Ramos (cell line): ENCODE measurements around the gene MRNIP.

Experiments
- in situ Hi-C: fragments of 300-500 bp; cut with MboI; formaldehyde crosslinking; loops from one replicate; pipeline ENCODE4 v1.14.3; 2022; ENCODE audit warnings: low sequenced_read_pairs; ENCODE audit not compliant: unreplicated experiment

MRNIP gene

GRCh38 chr5:179823937-179824744 is 34.5 kb downstream of the MRNIP start:
- in situ Hi-C loops = no loop called here

DNA sequence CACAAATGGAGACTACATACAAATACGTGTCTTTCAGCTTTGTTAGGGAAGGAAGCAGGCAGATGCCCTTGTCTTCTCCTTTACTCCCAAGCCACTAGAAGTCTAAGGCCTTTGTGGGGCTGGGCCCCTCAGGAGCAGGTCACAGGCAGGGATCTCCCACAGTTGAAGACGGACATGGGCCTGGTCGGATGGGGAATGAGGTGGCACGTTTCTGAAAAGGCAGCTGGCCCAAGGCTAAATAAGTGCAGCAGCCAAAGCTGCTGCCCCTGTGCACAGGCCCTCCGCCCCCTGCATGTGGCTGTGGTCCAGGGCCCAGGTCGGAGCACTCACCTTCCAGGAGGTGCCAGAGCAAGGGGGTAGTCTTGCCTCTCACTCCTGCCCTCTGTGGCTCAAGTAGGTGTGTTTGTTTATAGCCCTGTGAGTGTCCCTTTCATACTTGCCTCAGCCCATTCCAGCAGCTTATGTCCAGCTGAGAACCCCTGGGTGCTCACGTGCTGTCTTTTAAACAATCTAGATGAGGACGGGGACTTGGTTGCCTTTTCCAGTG is 36.1 kb downstream of the MRNIP start:
- in situ Hi-C loops = no loop called here

DNA sequence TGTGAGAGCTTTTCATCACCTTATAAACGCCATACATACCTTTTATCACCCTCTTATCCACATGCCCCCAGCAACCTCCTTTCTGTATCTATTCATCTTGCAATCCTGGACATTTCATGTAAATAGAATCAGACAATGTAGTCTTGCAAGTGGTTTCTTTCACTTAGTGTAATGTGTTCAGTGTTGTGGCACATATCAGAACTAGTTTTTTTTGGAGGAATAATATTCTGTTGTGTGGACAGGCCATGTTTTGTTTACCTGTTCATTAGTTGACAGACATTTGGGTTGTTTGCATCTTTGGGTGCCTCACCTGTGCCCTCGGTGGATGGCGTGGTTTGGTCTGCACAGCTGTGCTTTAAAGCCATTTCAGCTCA is 36.6 kb downstream of the MRNIP start:
- in situ Hi-C loops = no loop called here

DNA sequence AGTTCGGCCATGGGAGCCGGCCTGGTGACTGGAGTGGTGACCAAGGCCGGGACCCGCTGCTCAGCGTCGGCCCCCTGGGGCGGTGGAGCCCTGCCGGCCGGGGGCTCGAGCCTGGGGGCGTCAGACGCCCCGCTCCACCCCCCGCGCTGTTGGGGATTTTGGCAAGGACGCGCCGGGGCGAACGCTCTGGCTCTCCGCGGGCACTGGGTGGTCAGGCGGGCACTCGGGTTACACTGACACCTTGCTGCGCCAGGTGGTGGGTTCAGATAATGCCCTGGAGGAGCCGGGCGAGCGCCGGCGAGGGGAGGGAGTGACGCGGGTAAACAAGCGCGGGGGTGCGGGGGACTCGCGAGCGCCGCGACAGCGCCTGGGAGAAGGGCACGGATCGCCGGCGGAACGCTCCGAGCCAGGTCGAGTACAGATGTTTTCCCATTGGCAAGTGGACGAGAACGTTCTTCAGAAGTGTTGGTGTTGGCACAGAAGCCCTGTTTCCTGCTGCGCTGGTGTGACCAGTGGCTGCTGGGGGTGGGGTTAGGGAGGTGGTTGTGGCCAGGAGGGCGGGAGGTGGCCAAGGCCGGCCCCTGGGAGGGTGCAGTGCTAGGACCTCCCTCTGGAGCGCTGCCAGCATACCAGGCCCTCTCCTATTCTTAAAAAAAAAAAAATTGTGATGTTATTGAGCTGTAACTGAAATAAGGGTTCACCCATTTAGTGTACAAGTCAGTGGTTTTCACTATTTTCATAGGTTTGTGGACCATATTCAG is 37.1 kb downstream of the MRNIP start:
- in situ Hi-C loops = no loop called here

DNA sequence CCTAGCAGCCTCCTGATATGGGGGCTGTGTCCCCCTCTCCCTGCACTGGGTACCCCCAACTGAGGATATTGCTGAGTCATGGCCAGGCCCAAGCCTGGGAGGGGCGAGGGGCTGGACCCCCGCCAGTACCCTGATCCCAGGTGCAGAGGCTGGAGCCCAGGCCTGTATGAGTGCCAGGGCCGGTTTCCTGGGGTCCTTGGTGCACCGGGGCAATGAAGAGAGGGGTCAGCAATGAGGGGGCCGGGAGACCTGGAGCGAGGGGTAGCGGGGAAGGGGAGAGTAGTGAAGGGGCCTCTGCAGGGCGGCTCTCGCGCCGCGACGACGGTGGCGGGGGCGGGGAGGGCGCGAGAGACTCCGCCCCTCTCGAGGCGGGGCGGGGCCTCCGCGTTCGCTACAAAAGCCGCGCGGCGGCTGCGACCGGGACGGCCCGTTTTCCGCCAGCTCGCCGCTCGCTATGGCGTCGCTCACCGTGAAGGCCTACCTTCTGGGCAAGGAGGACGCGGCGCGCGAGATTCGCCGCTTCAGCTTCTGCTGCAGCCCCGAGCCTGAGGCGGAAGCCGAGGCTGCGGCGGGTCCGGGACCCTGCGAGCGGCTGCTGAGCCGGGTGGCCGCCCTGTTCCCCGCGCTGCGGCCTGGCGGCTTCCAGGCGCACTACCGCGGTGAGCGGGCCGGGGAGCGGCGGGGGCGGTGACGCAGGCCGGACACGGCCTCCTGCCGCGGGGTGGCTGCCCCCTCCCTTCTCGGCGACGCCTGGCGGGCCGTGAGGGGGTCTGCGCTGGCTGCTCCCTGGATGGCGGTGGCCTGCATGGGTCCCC is 37.9 kb downstream of the MRNIP start, which contains the start of gene SQSTM1:
Gene SQSTM1 (plus strand): TSS at position 423 of the 815 bp plus-strand sequence. CDS start 32 bp downstream, at position 455.
- in situ Hi-C loops = no loop called here

GRCh38 chr5:179820127-179820482 is 38.5 kb downstream of the MRNIP start:
- in situ Hi-C loops = no loop called here

- in situ Hi-C loops = no loop called here
Measured at GRCh38 chr5:179819296-179820126, 39.1 kb downstream of the MRNIP start.

DNA sequence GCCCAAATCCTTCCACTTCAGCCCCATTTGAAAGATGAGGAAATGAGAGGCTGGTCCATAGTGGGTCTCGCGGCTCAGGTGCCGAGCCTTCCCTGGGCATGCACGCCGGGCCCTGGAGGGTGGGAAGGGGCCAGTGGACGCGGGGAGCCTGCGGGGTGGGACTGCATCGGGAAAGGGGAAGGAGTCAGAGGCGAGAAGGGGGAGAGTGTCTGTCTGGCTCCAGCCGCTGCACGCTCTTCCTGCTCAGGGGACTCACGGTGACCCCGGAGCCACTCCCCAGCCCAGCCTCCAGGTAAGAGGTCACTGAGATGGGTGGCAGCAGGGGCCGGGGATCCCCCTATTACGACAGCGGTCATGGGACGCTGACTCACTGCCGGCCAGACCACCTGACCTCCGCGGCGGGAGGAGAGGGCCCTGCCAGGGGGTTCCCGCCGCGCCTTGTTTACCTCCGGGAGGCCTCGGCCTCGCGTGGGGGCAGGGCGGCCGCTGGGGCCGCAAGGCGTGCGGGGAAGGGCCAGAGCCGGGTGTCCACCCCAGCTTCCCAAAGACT is 39.8 kb downstream of the MRNIP start:
- in situ Hi-C loops = no loop called here

DNA sequence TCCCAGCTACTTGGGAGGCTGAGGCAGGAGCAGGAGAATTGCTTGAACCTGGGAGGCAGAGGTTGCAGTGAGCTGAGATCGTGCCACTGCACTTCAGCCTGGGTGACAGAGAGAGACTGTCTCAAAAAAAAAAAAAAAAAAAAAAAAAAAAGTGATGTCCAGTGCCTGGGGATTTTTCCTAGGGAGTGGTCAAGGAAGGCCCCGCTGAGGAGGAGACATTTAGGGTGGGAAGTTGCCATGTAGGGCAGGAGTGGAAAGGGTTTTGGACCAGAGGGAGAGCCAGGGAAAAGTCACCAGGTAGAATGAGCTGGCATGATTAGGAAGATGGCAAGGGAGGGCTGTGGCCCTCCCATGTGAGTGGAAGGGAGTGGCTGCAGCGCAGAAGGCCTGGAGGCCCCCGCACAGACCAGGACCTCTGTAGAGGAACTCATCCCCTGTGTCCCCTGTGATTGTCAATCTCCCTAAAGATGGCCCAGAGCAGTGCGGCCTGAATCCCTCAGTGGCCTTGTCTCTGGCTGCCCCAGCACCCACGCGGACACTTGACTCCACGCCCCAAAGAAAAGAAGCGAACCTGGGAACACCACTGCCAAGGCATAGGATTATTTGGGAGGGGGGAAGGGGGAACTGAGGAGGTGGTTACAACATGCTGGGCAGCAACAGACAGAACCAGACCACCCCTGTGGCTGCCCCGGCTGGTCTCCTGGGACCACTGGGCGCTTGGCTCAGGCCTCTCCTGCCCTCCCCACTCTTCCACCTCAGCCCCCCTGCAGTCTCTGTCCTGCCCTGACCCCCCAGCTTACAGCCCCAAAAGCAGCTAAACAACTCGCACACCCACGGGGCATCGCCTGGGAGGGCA is 40.5 kb downstream of the MRNIP start:
- in situ Hi-C loops = no loop called here

- in situ Hi-C loops = no loop called here
Measured at GRCh38 chr5:179817470-179817840, 41.2 kb downstream of the MRNIP start.

- in situ Hi-C loops = no loop called here
Measured at GRCh38 chr5:179816796-179817469, 41.7 kb downstream of the MRNIP start.

DNA sequence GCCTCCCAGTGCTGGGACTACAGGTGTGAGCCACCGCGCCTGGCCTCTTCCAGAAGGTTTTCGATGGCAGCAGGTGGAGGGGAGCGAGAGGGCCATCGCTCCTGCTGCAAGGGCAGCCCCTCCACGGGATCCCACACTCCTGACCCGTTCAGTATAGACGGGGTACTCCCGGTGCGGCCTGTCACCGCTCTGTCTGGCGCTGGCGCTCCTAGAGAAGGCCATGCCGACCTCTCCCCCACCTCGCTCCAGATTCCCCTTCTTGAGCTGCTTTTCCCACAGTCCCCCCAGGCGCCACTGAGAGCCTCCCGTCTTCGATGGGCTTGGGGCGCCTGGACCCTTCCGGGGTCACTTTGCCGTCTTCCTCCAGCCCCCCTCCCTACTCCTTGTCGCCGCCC is 42.2 kb downstream of the MRNIP start:
- in situ Hi-C loops = no loop called here

DNA sequence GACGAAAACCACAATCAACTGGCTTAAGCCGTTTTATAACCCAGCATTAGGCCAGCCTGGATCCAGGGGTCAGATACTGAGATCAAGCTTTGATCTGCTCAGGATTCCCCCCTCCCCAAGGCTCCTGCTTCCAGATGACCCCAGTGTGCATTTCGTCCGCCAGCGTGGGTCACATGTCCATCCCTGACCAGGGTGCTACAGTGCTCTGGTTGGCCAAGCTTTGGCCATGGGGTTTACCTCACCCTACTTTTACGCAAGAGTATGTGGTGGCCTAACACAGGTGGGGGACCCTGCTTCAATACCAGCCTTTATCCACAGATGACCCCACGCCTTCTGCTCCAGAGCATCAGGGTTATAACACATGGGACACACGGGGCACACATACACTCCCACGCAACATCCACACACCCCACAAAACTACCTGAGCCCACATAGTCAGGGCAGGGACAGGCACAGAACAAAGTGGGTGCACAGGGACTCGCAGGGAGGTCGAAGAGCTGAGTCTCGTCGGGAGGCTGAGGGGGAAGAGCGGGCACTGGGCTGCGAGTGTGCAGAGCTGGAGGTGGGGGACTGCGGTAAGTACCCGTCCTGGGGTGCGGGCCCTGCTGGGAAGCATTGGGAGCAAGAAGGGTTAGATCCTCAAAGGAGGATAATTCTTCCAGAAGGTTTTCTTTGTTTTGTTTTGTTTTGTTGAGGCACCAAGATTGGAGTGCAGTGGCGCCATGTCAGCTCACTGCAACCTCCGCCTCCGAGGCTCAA is 42.9 kb downstream of the MRNIP start:
- in situ Hi-C loops = no loop called here

GRCh38 chr5:179814090-179814489 is 44.5 kb downstream of the MRNIP start:
- in situ Hi-C loops = no loop called here

DNA sequence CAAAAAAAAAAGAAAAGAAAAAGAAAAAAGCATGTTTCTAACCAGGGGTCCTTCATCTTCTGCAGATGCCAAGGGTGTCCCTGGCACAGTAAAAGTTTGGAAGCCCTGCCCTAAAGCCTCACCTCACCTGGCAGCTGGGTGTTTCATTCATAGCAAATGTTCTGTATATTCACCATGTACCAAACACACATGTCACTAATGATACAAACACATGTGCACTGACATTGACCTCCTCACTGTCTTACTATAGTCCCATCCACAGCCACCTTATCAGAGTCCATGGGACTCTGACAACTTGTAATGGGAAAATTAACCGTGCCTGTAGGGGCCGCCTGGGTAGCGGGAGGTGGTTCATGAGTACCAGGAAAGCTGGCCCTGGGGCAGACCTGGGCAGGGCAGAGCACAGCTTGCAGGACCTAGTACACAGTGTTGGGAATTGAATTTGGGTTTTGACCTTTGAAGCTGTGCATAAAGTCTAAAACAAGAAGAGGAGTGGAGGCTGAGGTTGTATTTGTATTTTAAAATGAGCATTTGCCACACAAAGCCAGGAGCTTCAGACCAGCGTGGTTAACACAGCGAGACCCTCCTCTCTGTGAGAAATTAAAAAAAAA is 45.5 kb downstream of the MRNIP start:
- in situ Hi-C loops = no loop called here

DNA sequence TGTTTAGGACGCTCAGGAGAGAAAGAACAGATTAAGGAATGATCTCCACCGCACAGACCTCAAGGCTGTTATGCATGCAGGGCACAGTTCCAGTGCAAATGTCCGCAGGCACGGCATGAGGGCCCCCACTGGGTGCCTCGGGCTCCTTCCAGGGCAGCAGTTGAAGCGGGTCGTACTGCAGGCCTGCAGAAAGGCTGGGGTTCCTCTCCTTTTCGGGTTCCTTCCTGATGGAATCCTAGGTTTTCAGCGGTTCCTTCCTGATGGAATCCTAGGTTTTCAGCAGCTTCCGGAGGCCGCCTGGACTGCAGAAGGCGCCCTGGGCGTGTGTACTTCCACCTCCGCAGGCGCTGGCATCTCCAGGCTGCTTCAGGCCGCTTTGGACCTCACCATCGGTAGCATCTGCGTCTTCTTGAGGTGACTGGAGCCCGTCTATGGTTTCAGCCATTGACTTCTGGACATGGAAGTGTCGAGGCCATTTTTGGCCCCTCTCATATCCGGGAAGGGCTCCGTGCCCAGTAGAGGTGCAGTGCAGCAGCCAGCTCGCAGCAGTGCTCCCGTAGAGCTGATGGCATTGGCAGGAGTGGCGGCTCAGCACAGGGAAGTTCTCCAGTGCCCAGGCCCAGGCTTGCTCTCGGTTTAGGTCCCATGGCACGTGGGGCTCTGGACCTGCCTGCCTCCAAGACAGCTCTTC is 46.3 kb downstream of the MRNIP start:
- in situ Hi-C loops = no loop called here
